Activated B cell treated with CpG ODN at 0.5 μM for 24 hours (primary cell): ENCODE results near the gene KRT24. TPM values are rescaled to one million over a fixed set of nuclear protein-coding genes. Genes with fewer than 3 reads are reported as not detected.
"Not testable (repeated sequence)": the region's sequence is repeated elsewhere in the genome, so short reads cannot be mapped to it uniquely, and the experiment has no call there.

Experiments used
- ATAC-seq: fragments of 200-7000 bp; cut with Tn5 transposase; one replicate; pipeline ENCODE4 v1.10.0; 2021; ENCODE audit warnings: low read depth, mild to moderate bottlenecking, moderate library complexity
- CTCF ChIA-PET: fragments of 350-600 bp; sonication (Branson Sonifier 250); formaldehyde crosslinking; loops from one replicate; lab custom pipeline; 2021; ENCODE audit warnings: antibody characterized with exemption; lab: Charles Lee
- POLR2A ChIA-PET: fragments of 350-600 bp; sonication (Branson Sonifier 250); formaldehyde crosslinking; loops from one replicate; lab custom pipeline; 2021; ENCODE audit warnings: antibody characterized with exemption; lab: Charles Lee
- DNase-seq: peaks from one replicate; pipeline ENCODE4 v3.0.0; 2022
- H3K27ac Mint-ChIP-seq: one replicate; pipeline ENCODE4 v1.8.0; 2020; ENCODE audit warnings: mixed read lengths
- H3K27me3 Mint-ChIP-seq: one replicate; pipeline ENCODE4 v1.8.0; 2021; ENCODE audit warnings: mixed read lengths
- H3K36me3 Mint-ChIP-seq: one replicate; pipeline ENCODE4 v1.8.0; 2021; ENCODE audit warnings: low read depth, mixed read lengths
- H3K4me1 Mint-ChIP-seq: one replicate; pipeline ENCODE4 v1.8.0; 2021; ENCODE audit warnings: mixed read lengths
- H3K4me3 Mint-ChIP-seq: one replicate; pipeline ENCODE4 v1.8.0; 2020; ENCODE audit warnings: mild to moderate bottlenecking, mixed read lengths
- H3K9me3 Mint-ChIP-seq: one replicate; pipeline ENCODE4 v1.8.0; 2020; ENCODE audit warnings: mixed read lengths
- CTCF ChIP-seq: fragments of 200-600 bp; IDR thresholded peaks from one replicate; pipeline ENCODE4 v1.8.0; 2022; ENCODE audit warnings: antibody characterized with exemption, mild to moderate bottlenecking
- intact Hi-C: fragments of 100-400 bp; cut with micrococcal nuclease; formaldehyde crosslinking; loops from one replicate; pipeline ENCODE4 v1.15.1; 2024
- total RNA-seq: library from RNA; stranded (reverse); gene quantifications from 2 replicates; pipeline ENCODE4 v1.2.3, GENCODE V29; 2022

KRT24 gene
- total RNA-seq: not detected in 2 replicates

DNA sequence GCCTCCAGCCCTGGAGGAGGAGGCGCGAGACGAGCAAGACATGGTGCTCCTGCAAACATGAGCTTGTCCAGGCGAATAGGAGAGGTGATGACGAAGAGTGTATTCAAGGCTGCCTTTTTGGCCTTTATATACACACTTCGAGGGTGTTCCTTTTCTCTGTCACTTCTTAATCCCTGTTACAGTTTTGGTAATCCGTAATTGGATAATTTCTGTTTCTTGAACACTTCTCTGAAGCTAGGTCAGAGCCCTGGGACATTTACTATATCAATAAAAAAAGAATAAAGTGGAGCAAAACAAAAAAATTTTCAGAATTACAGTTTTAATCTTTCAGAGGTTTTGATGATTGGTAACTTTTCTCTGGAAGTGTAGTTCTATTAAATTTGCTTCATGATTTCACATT, at the start of gene KRT24:
Gene KRT24, minus strand, starts transcription at position 101 of the 400 bp plus-strand sequence. Its CDS starts 59 bp downstream, at position 42.
- H3K27me3 Mint-ChIP-seq: peaks cover 36% of the 10 kb centered on the region
- no peak for DNase-seq

DNA sequence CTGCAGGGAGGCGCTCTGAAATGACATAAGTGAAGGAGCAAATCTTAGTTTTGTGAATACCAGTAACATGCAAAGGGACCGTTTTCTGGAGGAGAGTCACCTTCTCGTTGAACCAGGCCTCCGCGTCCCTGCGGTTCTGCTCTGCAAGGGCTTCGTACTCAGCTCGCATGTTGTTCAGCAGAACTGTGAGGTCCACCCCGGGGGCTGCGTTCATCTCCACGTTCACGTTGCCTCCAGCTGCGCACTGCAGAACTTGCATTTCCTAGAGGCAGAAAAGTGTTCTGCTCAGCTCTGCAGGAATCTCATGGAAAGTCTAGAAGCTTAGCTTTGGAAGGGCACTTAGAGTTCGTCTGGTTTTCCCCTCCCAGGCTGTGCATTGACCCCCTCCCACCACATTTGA, 47.5 kb upstream of the KRT24 start:
- Mint-ChIP-seq H3K9me3 (peaks cover 3% of the 10 kb centered on the region), H3K27me3 (peaks cover 41% of the 10 kb centered on the region), H3K36me3 (no peaks in the 10 kb centered on the region), H3K27ac (no peak overlapping the region), H3K4me1 (no peaks in the 10 kb centered on the region), H3K4me3 (no peak overlapping the region)
- DNase-seq: no peak
- ChIA-PET CTCF (no interaction called here), POLR2A (no interaction called here)
- TF ChIP-seq CTCF: no peak
- ATAC-seq: no peak
- intact Hi-C loops: no loop called here

More for the DNA sequence above, at the start of gene KRT24:
- no peak for TF ChIP-seq CTCF
- intact Hi-C loops: no loop called here
- no peak for ATAC-seq
- ChIA-PET POLR2A (interaction anchor here (0.5 kb wide), 1 partner anchor 1013 kb away, joined by 3 read pairs; no protein-coding TSS in a partner anchor), CTCF (interaction anchor here (0.6 kb wide), 1 partner anchor 342 kb away, joined by 4 read pairs; no protein-coding TSS in a partner anchor)
- Mint-ChIP-seq H3K36me3 (no peaks in the 10 kb centered on the region), H3K4me3 (no peak within 1 kb of the TSS), H3K4me1 (no peaks in the 10 kb centered on the region), H3K27ac (no peak within 1 kb of the TSS), H3K9me3 (no peaks in the 10 kb centered on the region)

GRCh38 chr17:40750391-40750790, 46.8 kb upstream of the KRT24 start:
- Mint-ChIP-seq H3K27me3 (peaks cover 44% of the 10 kb centered on the region), H3K36me3 (no peaks in the 10 kb centered on the region), H3K27ac (no peak overlapping the region), H3K4me3 (no peak overlapping the region), H3K4me1 (no peaks in the 10 kb centered on the region), H3K9me3 (peaks cover 3% of the 10 kb centered on the region)
- ChIA-PET POLR2A (interaction anchor here (0.7 kb wide), 1 partner anchor 827 kb away, joined by 3 read pairs; no protein-coding TSS in a partner anchor), CTCF (no interaction called here)
- DNase-seq: no peak
- no peak for TF ChIP-seq CTCF
- ATAC-seq: no peak
- intact Hi-C loops: no loop called here

GRCh38 chr17:40748666-40749065, 45.1 kb upstream of the KRT24 start:
- H3K27me3 Mint-ChIP-seq: peaks cover 50% of the 10 kb centered on the region
- CTCF ChIA-PET, H3K4me1 Mint-ChIP-seq, H3K4me3 Mint-ChIP-seq, ATAC-seq, H3K36me3 Mint-ChIP-seq, DNase-seq, POLR2A ChIA-PET, H3K27ac Mint-ChIP-seq, intact Hi-C loops, H3K9me3 Mint-ChIP-seq: not testable (repeated sequence)

DNA sequence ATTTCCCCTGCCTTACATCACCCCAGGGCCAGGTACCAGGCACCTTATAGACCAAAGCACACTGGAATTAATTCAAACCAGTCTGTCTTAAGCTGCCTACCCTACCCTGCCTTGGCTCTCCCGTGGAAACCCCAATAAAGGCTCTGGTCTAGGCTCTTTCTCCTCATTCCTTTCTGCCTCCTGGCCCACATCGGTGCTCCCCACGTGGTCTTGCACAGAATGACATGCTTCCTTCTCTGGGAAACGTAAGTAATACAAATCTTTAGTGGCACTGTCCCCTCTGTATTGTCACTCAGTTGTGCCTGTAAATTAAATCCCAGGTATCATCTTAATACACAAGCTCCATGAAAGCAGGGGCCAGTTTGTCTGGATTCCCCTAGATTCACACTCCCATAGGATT, 35.0 kb upstream of the KRT24 start:
- Mint-ChIP-seq H3K36me3 (peaks cover 3% of the 10 kb centered on the region), H3K27me3 (peaks cover 24% of the 10 kb centered on the region), H3K27ac (no peak overlapping the region), H3K4me3 (no peak overlapping the region), H3K9me3 (peaks cover 3% of the 10 kb centered on the region), H3K4me1 (no peaks in the 10 kb centered on the region)
- POLR2A ChIA-PET: no interaction called here
- CTCF ChIA-PET: no interaction called here
- ATAC-seq: no peak
- intact Hi-C loops: no loop called here
- DNase-seq: no peak
- no peak for TF ChIP-seq CTCF

GRCh38 chr17:40735016-40735415, 31.5 kb upstream of the KRT24 start:
- Mint-ChIP-seq H3K36me3 (no peaks in the 10 kb centered on the region), H3K4me3 (no peak overlapping the region), H3K27ac (no peak overlapping the region), H3K27me3 (peaks cover 8% of the 10 kb centered on the region), H3K4me1 (peaks cover 1% of the 10 kb centered on the region), H3K9me3 (no peaks in the 10 kb centered on the region)
- no peak for ATAC-seq
- no peak for TF ChIP-seq CTCF
- intact Hi-C loops: no loop called here
- CTCF ChIA-PET: no interaction called here
- DNase-seq: no peak
- POLR2A ChIA-PET: interaction anchor here (0.6 kb wide), 1 partner anchor 870 kb away, joined by 3 read pairs; no protein-coding TSS in a partner anchor
